NT2/D1 (cell line): Measurements from ENCODE around the gene CHCHD10.

ENCODE experiments used
- DNase-seq: peaks from one replicate; pipeline ENCODE4 v3.0.0-alpha.2; 2011; ENCODE audit warnings: low read depth, low spot score
- H3K27me3 ChIP-seq: 2 replicates; pipeline ENCODE4 v1.6.0; 2011; ENCODE audit warnings: mild to moderate bottlenecking; ENCODE audit not compliant: insufficient read length, insufficient read depth
- H3K36me3 ChIP-seq: 2 replicates; pipeline ENCODE4 v1.6.1; 2011; ENCODE audit warnings: mild to moderate bottlenecking, low read length, mixed read lengths; ENCODE audit not compliant: insufficient read depth, insufficient read length
- H3K4me1 ChIP-seq: 2 replicates; pipeline ENCODE4 v1.5.1; 2011; ENCODE audit not compliant: insufficient read depth, insufficient read length
- H3K4me3 ChIP-seq: 2 replicates; pipeline ENCODE4 v1.5.1; 2011; ENCODE audit warnings: low read depth; ENCODE audit not compliant: insufficient read length
- H3K9ac ChIP-seq: 2 replicates; pipeline ENCODE4 v1.6.0; 2011; ENCODE audit warnings: low read depth; ENCODE audit not compliant: insufficient read length
- H3K9me3 ChIP-seq: 2 replicates; pipeline ENCODE4 v1.5.1; 2011; ENCODE audit warnings: mild to moderate bottlenecking, low read length; ENCODE audit not compliant: insufficient read depth
- SUZ12 ChIP-seq: IDR thresholded peaks from 2 replicates; pipeline ENCODE4 v1.6.1; 2011; ENCODE audit not compliant: insufficient read length, insufficient read depth; ENCODE audit errors: extremely low read depth
- YY1 ChIP-seq: IDR thresholded peaks from 2 replicates; pipeline ENCODE4 v1.6.1; 2011; ENCODE audit not compliant: insufficient read length, insufficient read depth
- ZNF274 ChIP-seq: IDR thresholded peaks from 2 replicates; pipeline ENCODE4 v1.6.1; 2011; ENCODE audit warnings: mild to moderate bottlenecking, low read depth, low read length

The CHCHD10 gene

GRCh38 chr22:23791738-23792645 is 24.2 kb upstream of the CHCHD10 start:
- Histone ChIP-seq H3K9ac (no peak overlapping the region), H3K4me1 (peaks cover 2% of the 10 kb centered on the region), H3K4me3 (no peak overlapping the region), H3K36me3 (peaks cover 69% of the 10 kb centered on the region), H3K27me3 (no peaks in the 10 kb centered on the region), H3K9me3 (no peaks in the 10 kb centered on the region)
- TF ChIP-seq ZNF274: no peak
- no peak for TF ChIP-seq SUZ12
- no peak for TF ChIP-seq YY1
- DNase-seq: no peak

- no peaks in the 10 kb centered on the region for H3K9me3 ChIP-seq
- no peaks in the 10 kb centered on the region for H3K27me3 ChIP-seq
- H3K9ac ChIP-seq: no peak overlapping the region
- no peak overlapping the region for H3K4me3 ChIP-seq
- DNase-seq: no peak
- peaks cover 62% of the 10 kb centered on the region for H3K36me3 ChIP-seq
- peaks cover 2% of the 10 kb centered on the region for H3K4me1 ChIP-seq
- TF ChIP-seq ZNF274: no peak
- no peak for TF ChIP-seq SUZ12
- TF ChIP-seq YY1: no peak
Observed at GRCh38 chr22:23790819-23791737, 23.3 kb upstream of the CHCHD10 start.

GRCh38 chr22:23789638-23790037 is 21.9 kb upstream of the CHCHD10 start:
- Histone ChIP-seq H3K4me3 (no peak overlapping the region), H3K36me3 (peaks cover 54% of the 10 kb centered on the region), H3K27me3 (no peaks in the 10 kb centered on the region), H3K9me3 (no peaks in the 10 kb centered on the region), H3K4me1 (peaks cover 2% of the 10 kb centered on the region), H3K9ac (no peak overlapping the region)
- DNase-seq: no peak
- TF ChIP-seq SUZ12: no peak
- TF ChIP-seq ZNF274: no peak
- no peak for TF ChIP-seq YY1

DNA sequence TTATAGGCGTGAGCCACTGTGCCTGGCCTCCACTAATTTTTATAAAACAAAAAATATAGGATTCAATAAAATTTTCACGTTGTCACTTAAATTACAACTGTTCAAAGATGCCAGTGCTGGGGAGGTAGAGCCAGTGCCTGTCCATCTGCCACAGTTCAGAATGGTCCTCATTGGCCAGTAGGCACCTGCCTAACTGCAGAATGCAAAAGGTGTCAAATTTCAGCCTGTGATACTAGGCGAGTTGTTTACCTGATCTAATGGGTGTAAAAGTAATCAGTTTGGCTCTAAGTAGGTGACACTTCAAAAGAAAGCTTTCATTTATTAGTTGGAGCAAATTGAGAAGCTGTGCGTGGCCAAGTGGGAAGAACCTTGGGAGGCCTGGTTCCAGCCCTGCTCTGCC is 21.3 kb upstream of the CHCHD10 start:
- no peak overlapping the region for H3K4me3 ChIP-seq
- no peak for TF ChIP-seq SUZ12
- TF ChIP-seq YY1: no peak
- no peak for TF ChIP-seq ZNF274
- H3K27me3 ChIP-seq: no peaks in the 10 kb centered on the region
- H3K36me3 ChIP-seq: peaks cover 50% of the 10 kb centered on the region
- DNase-seq: no peak
- no peak overlapping the region for H3K9ac ChIP-seq
- no peaks in the 10 kb centered on the region for H3K9me3 ChIP-seq
- H3K4me1 ChIP-seq: peaks cover 2% of the 10 kb centered on the region

- H3K36me3 ChIP-seq: peaks cover 40% of the 10 kb centered on the region
Observed at GRCh38 chr22:23787910-23788309, 20.1 kb upstream of the CHCHD10 start.

GRCh38 chr22:23787600-23787896 is 19.8 kb upstream of the CHCHD10 start:
- no peak for TF ChIP-seq ZNF274
- no peak for TF ChIP-seq SUZ12
- TF ChIP-seq YY1: no peak
- peaks cover 37% of the 10 kb centered on the region for H3K36me3 ChIP-seq
- H3K4me3 ChIP-seq: peak overlapping the region; percentile 79
- H3K27me3 ChIP-seq: no peaks in the 10 kb centered on the region
- peak overlapping the region; percentile 72 for H3K9ac ChIP-seq
- H3K4me1 ChIP-seq: peaks cover 2% of the 10 kb centered on the region
- no peaks in the 10 kb centered on the region for H3K9me3 ChIP-seq
- DNase-seq: no peak

More at GRCh38 chr22:23787910-23788309, 20.1 kb upstream of the CHCHD10 start:
- Histone ChIP-seq H3K9me3 (no peaks in the 10 kb centered on the region), H3K4me1 (peaks cover 2% of the 10 kb centered on the region), H3K4me3 (peak overlapping the region; percentile 79), H3K9ac (peak overlapping the region; percentile 72), H3K27me3 (no peaks in the 10 kb centered on the region)
- DNase-seq: no peak
- TF ChIP-seq SUZ12 (no peak), YY1 (no peak), ZNF274 (no peak)
